ENCODE data around the gene FN3KRP.

Gene FN3KRP

DNA sequence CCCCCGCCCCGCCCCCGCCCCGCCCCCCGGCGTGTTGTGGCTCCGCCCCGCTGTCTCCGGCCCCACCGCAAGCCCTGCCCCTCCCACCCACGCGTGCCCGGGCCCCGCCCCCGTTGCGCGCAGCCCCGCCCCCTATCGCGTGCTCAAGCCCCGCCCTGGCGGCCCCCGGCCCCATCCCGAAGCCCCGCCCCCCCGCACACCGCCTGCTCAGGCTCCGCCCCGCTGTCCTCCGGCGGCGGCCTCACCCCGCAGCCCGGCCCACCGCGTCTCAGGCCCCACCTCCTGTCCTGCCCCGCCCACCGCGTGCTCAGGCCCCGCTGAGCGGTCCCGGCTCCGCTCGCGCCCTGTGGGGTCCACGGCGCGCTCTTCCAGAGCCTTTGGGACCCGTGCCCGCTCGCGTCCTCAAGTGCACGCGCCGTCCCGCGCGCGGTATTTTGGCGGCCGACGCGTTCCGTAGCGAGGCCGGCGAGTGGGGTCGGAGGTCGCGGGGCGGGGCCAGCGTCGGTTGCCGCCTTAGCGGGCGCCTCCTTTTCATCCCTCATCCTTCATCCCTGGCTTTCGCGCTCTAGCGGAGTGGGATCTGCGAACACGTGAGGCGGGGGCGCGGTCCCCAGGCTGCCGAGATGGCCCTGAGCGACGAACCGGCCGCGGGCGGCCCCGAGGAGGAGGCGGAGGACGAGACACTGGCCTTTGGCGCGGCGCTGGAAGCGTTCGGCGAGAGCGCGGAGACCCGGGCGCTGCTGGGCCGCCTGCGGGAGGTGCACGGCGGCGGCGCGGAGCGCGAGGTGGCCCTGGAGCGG, 35.3 kb downstream of the FN3KRP start, which contains the start of gene TBCD:
Gene TBCD, plus strand, starts transcription at position 495 of the 800 bp plus-strand sequence. Its CDS starts 129 bp downstream, at position 624.
- DNase-seq (ENCODE audit: low read depth, low spot score): no peak
- peaks cover 12% of the 10 kb centered on the region for H3K4me1 ChIP-seq (ENCODE audit: insufficient read depth, insufficient read length)
- H3K27me3 ChIP-seq (ENCODE audit: insufficient read depth, insufficient read length): peaks cover 4% of the 10 kb centered on the region
- peaks cover 17% of the 10 kb centered on the region for H3K36me3 ChIP-seq (ENCODE audit: insufficient read depth, insufficient read length, low read length)
- TF ChIP-seq SUZ12 (IDR thresholded peaks at IDR 0.05; ENCODE audit: extremely low read depth, insufficient read depth, insufficient read length) (no peak), YY1 (IDR thresholded peaks at IDR 0.05; ENCODE audit: insufficient read depth, insufficient read length) (no peak)
- H3K9me3 ChIP-seq (ENCODE audit: insufficient read depth, low read length): peaks cover 21% of the 10 kb centered on the region; the same call in 1 of the 2 replicates
- peak within 1 kb of the TSS; percentile 97 for H3K4me3 ChIP-seq (ENCODE audit: insufficient read length, low read depth)
- peak within 1 kb of the TSS; percentile 97 for H3K9ac ChIP-seq (ENCODE audit: insufficient read length, low read depth)

DNA sequence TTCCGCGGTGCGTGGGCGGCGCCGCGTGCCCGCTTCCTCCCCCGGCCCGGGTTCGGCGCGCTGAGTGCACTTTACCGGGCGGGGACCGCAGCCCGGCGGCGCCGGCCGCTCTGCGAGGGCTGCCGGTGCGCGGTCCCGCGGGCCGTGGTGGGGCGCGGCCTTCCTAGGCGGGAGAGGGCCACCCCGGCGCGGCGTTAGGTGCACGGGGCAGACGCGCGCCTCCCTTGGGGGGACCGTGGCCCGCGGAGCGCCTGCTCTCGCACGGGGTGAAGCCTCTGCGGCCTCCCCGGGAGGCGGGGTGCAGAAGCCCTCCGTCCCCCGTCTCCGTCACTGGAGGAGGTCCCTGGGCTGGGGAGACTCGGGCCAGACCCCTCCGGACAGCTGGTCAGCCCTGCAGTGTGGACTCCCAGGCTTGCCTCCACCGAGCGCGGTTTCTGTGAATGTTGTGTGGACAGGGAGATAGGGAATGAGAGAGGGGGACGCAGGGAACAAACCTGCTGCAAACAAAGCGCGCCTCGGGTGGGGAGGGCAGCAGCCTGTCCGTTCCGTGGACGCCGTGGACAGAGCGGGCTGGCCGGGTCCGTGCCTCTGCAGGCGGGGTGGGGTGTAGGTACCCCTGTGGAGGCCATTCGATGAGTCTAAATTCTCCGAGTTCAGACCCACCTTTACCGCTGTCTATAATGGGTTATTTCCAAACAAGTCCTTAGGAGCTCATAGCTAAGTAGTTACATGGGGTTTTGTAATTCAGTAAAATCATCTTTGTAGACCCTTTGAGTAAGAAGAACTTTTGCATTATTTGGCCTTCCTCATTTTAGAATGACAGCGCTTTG, 36.1 kb downstream of the FN3KRP start:
- no peak for DNase-seq (ENCODE audit: low read depth, low spot score)
- no peak for TF ChIP-seq ZNF274 (IDR thresholded peaks at IDR 0.05; ENCODE audit: low read depth, low read length)
- TF ChIP-seq SUZ12 (IDR thresholded peaks at IDR 0.05; ENCODE audit: extremely low read depth, insufficient read depth, insufficient read length): no peak
- no peak for TF ChIP-seq YY1 (IDR thresholded peaks at IDR 0.05; ENCODE audit: insufficient read depth, insufficient read length)
- Histone ChIP-seq H3K27me3 (ENCODE audit: insufficient read depth, insufficient read length) (peaks cover 4% of the 10 kb centered on the region), H3K4me3 (ENCODE audit: insufficient read length, low read depth) (peak overlapping the region; percentile 97), H3K9me3 (ENCODE audit: insufficient read depth, low read length) (peaks cover 21% of the 10 kb centered on the region; the same call in 1 of the 2 replicates), H3K9ac (ENCODE audit: insufficient read length, low read depth) (peak overlapping the region; percentile 97), H3K36me3 (ENCODE audit: insufficient read depth, insufficient read length, low read length) (peaks cover 25% of the 10 kb centered on the region), H3K4me1 (ENCODE audit: insufficient read depth, insufficient read length) (peaks cover 15% of the 10 kb centered on the region)

DNA sequence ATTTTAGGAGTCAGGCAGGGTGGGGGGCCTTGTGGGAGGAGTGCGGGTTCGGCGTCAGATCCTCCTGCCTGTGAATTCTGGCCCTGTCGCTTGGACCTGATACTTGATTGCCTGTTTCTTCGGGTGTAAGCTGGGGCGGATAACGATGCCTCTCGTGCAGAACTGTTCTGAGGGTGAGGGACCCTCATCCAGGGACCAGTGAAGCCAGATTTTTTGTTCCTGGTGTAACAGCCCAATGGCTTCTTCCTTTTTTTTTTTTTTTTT, 36.6 kb downstream of the FN3KRP start:
- Histone ChIP-seq H3K4me3 (ENCODE audit: insufficient read length, low read depth) (peak overlapping the region; percentile 97), H3K36me3 (ENCODE audit: insufficient read depth, insufficient read length, low read length) (peaks cover 26% of the 10 kb centered on the region), H3K4me1 (ENCODE audit: insufficient read depth, insufficient read length) (peaks cover 15% of the 10 kb centered on the region), H3K9me3 (ENCODE audit: insufficient read depth, low read length) (peaks cover 20% of the 10 kb centered on the region; the same call in 1 of the 2 replicates), H3K9ac (ENCODE audit: insufficient read length, low read depth) (peak overlapping the region; percentile 97), H3K27me3 (ENCODE audit: insufficient read depth, insufficient read length) (peaks cover 4% of the 10 kb centered on the region)
- no peak for DNase-seq (ENCODE audit: low read depth, low spot score)
- TF ChIP-seq YY1 (IDR thresholded peaks at IDR 0.05; ENCODE audit: insufficient read depth, insufficient read length) (no peak), SUZ12 (IDR thresholded peaks at IDR 0.05; ENCODE audit: extremely low read depth, insufficient read depth, insufficient read length) (no peak), ZNF274 (IDR thresholded peaks at IDR 0.05; ENCODE audit: low read depth, low read length) (no peak)

DNA sequence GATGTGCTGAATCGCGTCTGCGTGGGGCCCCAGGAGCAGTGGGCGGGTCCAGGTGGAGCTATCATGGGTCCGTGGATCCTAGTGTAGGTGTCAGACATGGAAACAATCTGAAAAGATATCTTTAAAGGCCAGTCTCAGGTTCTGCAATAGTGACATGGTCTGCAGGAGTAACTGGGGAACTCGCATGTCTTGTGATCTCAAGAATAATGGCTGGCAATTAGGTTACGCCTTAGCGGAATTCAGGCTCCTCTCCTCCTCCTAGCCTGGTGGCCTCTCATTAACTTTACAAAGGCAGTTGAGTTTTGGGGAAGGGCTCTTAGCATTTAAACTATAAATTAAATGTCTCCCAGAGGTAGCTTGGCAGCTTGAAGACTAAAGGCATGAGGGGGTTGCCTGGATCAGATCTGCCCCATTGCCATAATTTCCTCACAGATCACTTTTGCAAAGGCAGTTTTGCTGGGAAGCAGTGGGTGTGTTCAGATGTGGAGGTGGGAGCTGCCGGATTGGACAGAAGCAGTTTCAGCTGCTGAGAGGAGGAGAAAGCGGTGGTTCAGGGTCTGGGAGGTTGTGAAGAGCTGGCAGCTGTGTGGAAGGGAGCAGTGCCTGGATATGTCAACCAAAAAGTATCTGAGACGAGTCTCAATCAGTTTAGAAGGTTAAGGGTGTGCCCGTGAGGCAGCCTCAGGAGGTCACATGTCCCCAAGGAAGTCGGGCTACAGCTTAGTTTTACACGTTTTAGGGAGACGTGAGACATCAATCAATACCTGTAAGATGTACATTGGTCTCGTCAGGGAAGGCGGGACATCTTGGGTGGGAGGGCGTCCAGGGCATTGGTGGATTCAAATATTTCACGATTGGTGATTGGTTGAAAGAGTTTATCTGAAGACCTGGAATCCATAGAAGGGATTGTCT, 38.0 kb downstream of the FN3KRP start:
- Histone ChIP-seq H3K4me1 (ENCODE audit: insufficient read depth, insufficient read length) (peaks cover 15% of the 10 kb centered on the region), H3K4me3 (ENCODE audit: insufficient read length, low read depth) (peak overlapping the region; percentile 19), H3K9me3 (ENCODE audit: insufficient read depth, low read length) (peaks cover 6% of the 10 kb centered on the region; the same call in 1 of the 2 replicates), H3K27me3 (ENCODE audit: insufficient read depth, insufficient read length) (peaks cover 4% of the 10 kb centered on the region), H3K36me3 (ENCODE audit: insufficient read depth, insufficient read length, low read length) (peaks cover 28% of the 10 kb centered on the region), H3K9ac (ENCODE audit: insufficient read length, low read depth) (peak overlapping the region; percentile 79)
- TF ChIP-seq YY1 (IDR thresholded peaks at IDR 0.05; ENCODE audit: insufficient read depth, insufficient read length) (no peak), ZNF274 (IDR thresholded peaks at IDR 0.05; ENCODE audit: low read depth, low read length) (no peak), SUZ12 (IDR thresholded peaks at IDR 0.05; ENCODE audit: extremely low read depth, insufficient read depth, insufficient read length) (no peak)
- no peak for DNase-seq (ENCODE audit: low read depth, low spot score)

DNA sequence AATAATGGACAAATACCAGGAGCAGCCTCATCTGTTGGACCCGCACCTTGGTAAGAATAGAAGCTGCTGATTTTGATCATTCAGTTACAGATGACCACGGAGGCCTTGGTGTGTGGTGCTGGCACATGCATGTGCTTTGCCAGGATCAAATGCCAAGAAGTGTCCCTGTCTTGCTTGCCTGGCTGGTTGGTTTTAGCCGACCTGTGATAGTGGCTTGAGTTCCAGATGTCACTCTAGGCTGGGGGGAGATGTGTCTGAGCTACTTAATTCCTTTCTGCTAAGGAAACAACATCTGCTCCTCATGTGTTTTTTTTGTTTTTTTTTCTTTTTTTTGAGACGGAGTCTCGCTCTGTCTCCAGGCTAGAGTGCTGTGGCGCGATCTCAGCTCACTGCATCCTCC, 39.7 kb downstream of the FN3KRP start:
- Histone ChIP-seq H3K27me3 (ENCODE audit: insufficient read depth, insufficient read length) (peaks cover 4% of the 10 kb centered on the region), H3K4me3 (ENCODE audit: insufficient read length, low read depth) (no peak overlapping the region), H3K4me1 (ENCODE audit: insufficient read depth, insufficient read length) (peaks cover 15% of the 10 kb centered on the region), H3K36me3 (ENCODE audit: insufficient read depth, insufficient read length, low read length) (peaks cover 35% of the 10 kb centered on the region), H3K9me3 (ENCODE audit: insufficient read depth, low read length) (no peaks in the 10 kb centered on the region), H3K9ac (ENCODE audit: insufficient read length, low read depth) (no peak overlapping the region)
- TF ChIP-seq ZNF274 (IDR thresholded peaks at IDR 0.05; ENCODE audit: low read depth, low read length): no peak
- TF ChIP-seq YY1 (IDR thresholded peaks at IDR 0.05; ENCODE audit: insufficient read depth, insufficient read length): no peak
- TF ChIP-seq SUZ12 (IDR thresholded peaks at IDR 0.05; ENCODE audit: extremely low read depth, insufficient read depth, insufficient read length): no peak
- no peak for DNase-seq (ENCODE audit: low read depth, low spot score)

DNA sequence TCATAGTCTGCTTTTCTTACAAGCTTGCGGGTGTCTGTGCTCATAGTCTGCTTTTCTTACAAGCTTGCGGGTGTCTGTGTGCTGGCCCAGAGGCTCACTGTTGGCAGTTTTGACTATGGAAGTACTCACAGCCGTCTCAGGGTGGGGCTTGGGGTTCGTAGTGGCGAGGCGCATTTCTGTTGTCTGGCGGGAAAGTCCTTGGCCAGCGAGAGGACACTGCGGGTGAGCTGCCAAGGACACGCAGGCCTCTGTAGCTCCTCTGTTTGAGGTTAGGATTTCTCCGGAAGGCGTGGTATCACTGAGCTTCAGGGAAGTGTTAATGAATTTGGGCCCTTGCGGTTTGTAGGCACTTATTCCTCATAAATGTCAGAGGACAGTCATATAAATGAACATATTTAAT, 48.9 kb downstream of the FN3KRP start:
- TF ChIP-seq SUZ12 (IDR thresholded peaks at IDR 0.05; ENCODE audit: extremely low read depth, insufficient read depth, insufficient read length) (no peak), ZNF274 (IDR thresholded peaks at IDR 0.05; ENCODE audit: low read depth, low read length) (no peak), YY1 (IDR thresholded peaks at IDR 0.05; ENCODE audit: insufficient read depth, insufficient read length) (no peak)
- DNase-seq (ENCODE audit: low read depth, low spot score): no peak
- no peaks in the 10 kb centered on the region for H3K27me3 ChIP-seq (ENCODE audit: insufficient read depth, insufficient read length)
- H3K9ac ChIP-seq (ENCODE audit: insufficient read length, low read depth): no peak overlapping the region
- H3K4me1 ChIP-seq (ENCODE audit: insufficient read depth, insufficient read length): no peaks in the 10 kb centered on the region
- no peak overlapping the region for H3K4me3 ChIP-seq (ENCODE audit: insufficient read length, low read depth)
- H3K9me3 ChIP-seq (ENCODE audit: insufficient read depth, low read length): no peaks in the 10 kb centered on the region; the same call in 1 of the 2 replicates
- peaks cover 58% of the 10 kb centered on the region for H3K36me3 ChIP-seq (ENCODE audit: insufficient read depth, insufficient read length, low read length)

Data from NT2/D1 (cell line).